ENCODE measurements around the gene KHDC1L. TPM values are rescaled to one million over a fixed set of nuclear protein-coding genes. Genes with fewer than 3 reads are reported as not detected.
"Not testable (repeated sequence)": the region's sequence is repeated elsewhere in the genome, so short reads cannot be mapped to it uniquely, and the experiment has no call there.

KHDC1L gene
- total RNA-seq, 4 donors from 2014 or later = not detected

DNA sequence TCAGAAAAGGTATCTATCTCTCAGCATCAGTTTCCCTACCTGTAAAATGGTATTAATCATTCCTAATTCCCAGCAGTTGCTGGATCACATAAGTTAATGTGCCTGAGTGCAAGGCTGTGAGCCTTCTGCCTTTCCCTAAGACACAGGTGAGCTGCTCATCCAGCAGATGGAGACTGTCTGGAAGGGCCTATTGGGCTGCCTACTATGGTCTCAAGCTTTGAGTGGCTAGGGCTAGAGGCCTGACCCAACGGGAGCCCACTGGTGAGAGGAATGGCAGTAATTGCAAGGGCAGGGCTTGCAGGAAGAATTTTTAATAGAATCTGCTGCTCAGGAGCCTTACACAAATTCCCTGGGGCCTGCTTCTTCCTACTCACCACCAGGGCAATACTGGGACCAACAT, 33.4 kb upstream of the KHDC1L start:
- peaks cover 8% of the 10 kb centered on the region for H3K4me1 ChIP-seq
- H3K4me3 ChIP-seq = no peak overlapping the region
- H3K36me3 ChIP-seq = no peaks in the 10 kb centered on the region
- WGBS = 92% methylated on average over 1 of the region's 1 CpG
- TF ChIP-seq CTCF (IDR thresholded peaks at IDR 0.05) (no peak), POLR2A (IDR thresholded peaks at IDR 0.05) (no peak)
- no peak overlapping the region for H3K27ac ChIP-seq
- DNase-seq (ENCODE audit: low spot score in 2 of 2) = no peak
- no peaks in the 10 kb centered on the region for H3K9me3 ChIP-seq
- no peaks in the 10 kb centered on the region for H3K27me3 ChIP-seq

- WGBS = 94% methylated on average over 5 of the region's 5 CpGs
- H3K9me3 ChIP-seq; H3K4me3 ChIP-seq; DNase-seq (ENCODE audit: low spot score in 2 of 2); H3K36me3 ChIP-seq; H3K27me3 ChIP-seq; H3K27ac ChIP-seq; H3K4me1 ChIP-seq: not testable (repeated sequence)
These were observed 29.0 kb upstream of the KHDC1L start for GRCh38 chr6:73254323-73254722.

DNA sequence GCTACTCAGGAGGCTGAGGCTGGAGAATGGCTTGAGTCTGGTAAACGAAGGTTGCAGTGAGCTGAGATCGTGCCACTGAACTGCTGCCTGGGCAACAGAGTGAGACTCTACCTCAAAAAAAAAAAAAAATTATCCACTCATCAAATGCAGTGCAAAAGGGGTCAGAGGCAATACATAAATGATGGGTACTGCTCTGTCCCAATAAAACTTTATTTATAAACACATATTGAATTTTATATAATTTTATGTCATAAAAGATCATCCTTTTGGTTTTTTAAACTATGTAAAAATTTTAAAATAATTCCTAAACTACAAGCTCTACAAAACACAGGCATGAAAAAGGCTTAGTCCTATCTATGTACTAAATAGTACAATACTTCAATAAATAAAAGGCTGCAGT, 27.4 kb upstream of the KHDC1L start:
- Histone ChIP-seq H3K4me1 (no peaks in the 10 kb centered on the region), H3K27ac (no peak overlapping the region), H3K36me3 (no peaks in the 10 kb centered on the region), H3K4me3 (no peak overlapping the region), H3K27me3 (no peaks in the 10 kb centered on the region), H3K9me3 (no peaks in the 10 kb centered on the region)
- 94% methylated on average over 2 of the region's 2 CpGs for WGBS
- TF ChIP-seq POLR2AphosphoS5 (IDR thresholded peaks at IDR 0.05) (no peak), POLR2A (IDR thresholded peaks at IDR 0.05) (no peak), CTCF (IDR thresholded peaks at IDR 0.05) (no peak), EP300 (IDR thresholded peaks at IDR 0.05) (no peak)
- no peak for DNase-seq (ENCODE audit: low spot score in 2 of 2)

DNA sequence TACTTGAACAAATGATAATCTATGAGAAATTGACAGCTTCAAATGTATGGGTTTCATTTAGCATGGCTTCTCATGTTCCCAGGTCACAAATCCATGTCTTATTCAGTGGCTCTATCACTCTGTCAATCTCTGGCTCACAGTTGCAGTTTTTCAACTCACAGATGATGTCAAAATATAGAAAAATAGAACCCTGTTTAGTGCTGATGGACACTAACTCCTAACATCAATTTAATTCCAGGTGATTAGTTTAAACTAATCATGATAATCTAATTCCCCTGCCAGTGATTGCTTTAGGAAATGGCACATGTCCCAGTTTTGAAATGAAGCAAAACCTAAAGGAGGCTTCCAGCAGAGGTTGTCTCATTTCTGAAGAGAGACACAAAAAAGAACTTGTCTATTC, 24.7 kb upstream of the KHDC1L start:
- Histone ChIP-seq H3K9me3 (no peaks in the 10 kb centered on the region), H3K27me3 (no peaks in the 10 kb centered on the region), H3K4me1 (no peaks in the 10 kb centered on the region), H3K36me3 (no peaks in the 10 kb centered on the region), H3K4me3 (no peak overlapping the region), H3K27ac (no peak overlapping the region)
- TF ChIP-seq POLR2A (IDR thresholded peaks at IDR 0.05) = no peak
- TF ChIP-seq POLR2AphosphoS5 (IDR thresholded peaks at IDR 0.05) = no peak
- no peak for TF ChIP-seq CTCF (IDR thresholded peaks at IDR 0.05)
- no peak for TF ChIP-seq EP300 (IDR thresholded peaks at IDR 0.05)
- no peak for DNase-seq (ENCODE audit: low spot score in 2 of 2)

- DNase-seq (ENCODE audit: low spot score in 2 of 2) = no peak
- 68% methylated on average over 5 of the region's 5 CpGs for WGBS
- no peaks in the 10 kb centered on the region for H3K27me3 ChIP-seq
These were observed 23.1 kb upstream of the KHDC1L start for GRCh38 chr6:73248192-73248903.

More at GRCh38 chr6:73248192-73248903, 23.1 kb upstream of the KHDC1L start:
- no peaks in the 10 kb centered on the region for H3K36me3 ChIP-seq
- no peaks in the 10 kb centered on the region for H3K9me3 ChIP-seq
- no peak for TF ChIP-seq EP300 (IDR thresholded peaks at IDR 0.05)
- TF ChIP-seq CTCF (IDR thresholded peaks at IDR 0.05) = no peak
- H3K27ac ChIP-seq = no peak overlapping the region
- H3K4me3 ChIP-seq = no peak overlapping the region
- no peaks in the 10 kb centered on the region for H3K4me1 ChIP-seq
